G401.6 (cell line): Measurements from ENCODE around the gene INPP5A.
"Not testable (repeated sequence)": the region's sequence is repeated elsewhere in the genome, so short reads cannot be mapped to it uniquely, and the experiment has no call there.

Experiments used
- FAIRE-seq: peaks from 2 replicates; lab custom pipeline; 2012; peaks lifted over from hg19 to GRCh38; lab: Jason Lieb, UNC

Gene INPP5A

GRCh38 chr10:132550366-132551092 is 12.9 kb downstream of the INPP5A start:
- no peak for FAIRE-seq

- FAIRE-seq = no peak
These were observed 13.7 kb downstream of the INPP5A start for GRCh38 chr10:132551093-132551807.

- FAIRE-seq = no peak
These were observed 14.2 kb downstream of the INPP5A start for GRCh38 chr10:132551808-132552130.

- FAIRE-seq = not testable (repeated sequence)
These were observed 15.0 kb downstream of the INPP5A start for GRCh38 chr10:132552635-132553034.

- FAIRE-seq = not testable (repeated sequence)
These were observed 16.0 kb downstream of the INPP5A start for GRCh38 chr10:132553568-132553967.

GRCh38 chr10:132554053-132554990 is 16.7 kb downstream of the INPP5A start:
- FAIRE-seq = no peak

GRCh38 chr10:132554991-132555647 is 17.5 kb downstream of the INPP5A start:
- FAIRE-seq = no peak

- FAIRE-seq = no peak
These were observed 18.3 kb downstream of the INPP5A start for GRCh38 chr10:132555648-132556575.

GRCh38 chr10:132556994-132557441 is 19.4 kb downstream of the INPP5A start:
- FAIRE-seq = no peak

- FAIRE-seq = no peak
These were observed 20.3 kb downstream of the INPP5A start for GRCh38 chr10:132557696-132558515.

GRCh38 chr10:132558516-132559413 is 21.2 kb downstream of the INPP5A start:
- no peak for FAIRE-seq

GRCh38 chr10:132559538-132559937 is 22.0 kb downstream of the INPP5A start:
- no peak for FAIRE-seq

GRCh38 chr10:132560241-132560731 is 22.7 kb downstream of the INPP5A start:
- FAIRE-seq = no peak

- no peak for FAIRE-seq
These were observed 24.8 kb downstream of the INPP5A start for GRCh38 chr10:132562177-132562915.

- FAIRE-seq = no peak
These were observed 25.4 kb downstream of the INPP5A start for GRCh38 chr10:132562916-132563456.

- FAIRE-seq = no peak
These were observed 26.1 kb downstream of the INPP5A start for GRCh38 chr10:132563485-132564248.

GRCh38 chr10:132564249-132564605 is 26.6 kb downstream of the INPP5A start:
- FAIRE-seq = no peak
